HEK293T (cell line): ENCODE data around the gene RIOX2.

ENCODE experiments used
- CTCF ChIA-PET: fragments of 350-600 bp; formaldehyde crosslinking; extraction: SDS; loops from one replicate; lab custom pipeline; 2021; ENCODE audit warnings: antibody characterized with exemption, inconsistent platforms; lab: Yijun Ruan, JAX
- POLR2A ChIA-PET: fragments of 350-600 bp; formaldehyde crosslinking; extraction: SDS; loops from one replicate; lab custom pipeline; 2020; ENCODE audit warnings: antibody characterized with exemption, inconsistent platforms; lab: Yijun Ruan, JAX
- DNase-seq: peaks from one replicate; pipeline ENCODE4 v3.0.0; 2012; ENCODE audit warnings: mixed read lengths; ENCODE audit errors: extremely low spot score
- ARNT ChIP-seq: fragments of 450-650 bp; IDR thresholded peaks from 2 replicates; pipeline ENCODE4 v1.6.1; 2017; ENCODE audit warnings: mild to moderate bottlenecking
- BHLHE40 ChIP-seq: fragments of 450-650 bp; IDR thresholded peaks from 2 replicates; pipeline ENCODE4 v1.6.1; 2016; ENCODE audit warnings: mild to moderate bottlenecking, moderate library complexity, borderline replicate concordance
- CTBP1 ChIP-seq: fragments of 450-650 bp; IDR thresholded peaks from 2 replicates; pipeline ENCODE4 v1.6.1; 2016; ENCODE audit warnings: borderline replicate concordance
- ELF4 ChIP-seq: fragments of 450-650 bp; IDR thresholded peaks from 2 replicates; pipeline ENCODE4 v1.6.1; 2017; ENCODE audit warnings: antibody characterized with exemption
- FOXA1 ChIP-seq: fragments of 450-650 bp; IDR thresholded peaks from 2 replicates; pipeline ENCODE4 v1.6.1; 2016; ENCODE audit warnings: mild to moderate bottlenecking
- FOXK2 ChIP-seq: fragments of 450-650 bp; IDR thresholded peaks from 2 replicates; pipeline ENCODE4 v1.6.1; 2016; ENCODE audit warnings: mild to moderate bottlenecking
- FOXM1 ChIP-seq: fragments of 450-650 bp; IDR thresholded peaks from 2 replicates; pipeline ENCODE4 v1.6.1; 2017; ENCODE audit warnings: mild to moderate bottlenecking, borderline replicate concordance
- HDGF ChIP-seq: fragments of 450-650 bp; IDR thresholded peaks from 2 replicates; pipeline ENCODE4 v1.6.1; 2017; ENCODE audit warnings: antibody characterized with exemption, borderline replicate concordance
- L3MBTL2 ChIP-seq: fragments of 450-650 bp; conservative IDR thresholded peaks from 2 replicates; pipeline ENCODE4 v1.6.1; 2016; ENCODE audit warnings: mild to moderate bottlenecking
- LEF1 ChIP-seq: fragments of 450-650 bp; IDR thresholded peaks from 2 replicates; pipeline ENCODE4 v1.6.1; 2017; ENCODE audit warnings: mild to moderate bottlenecking, borderline replicate concordance
- NFRKB ChIP-seq: fragments of 450-650 bp; IDR thresholded peaks from 2 replicates; pipeline ENCODE4 v1.6.1; 2016; ENCODE audit warnings: mild to moderate bottlenecking, moderate library complexity
- PKNOX1 ChIP-seq: fragments of 450-650 bp; IDR thresholded peaks from 2 replicates; pipeline ENCODE4 v1.6.1; 2016
- SP1 ChIP-seq: fragments of 450-650 bp; IDR thresholded peaks from 2 replicates; pipeline ENCODE4 v1.6.1; 2017
- SUZ12 ChIP-seq: fragments of 450-650 bp; IDR thresholded peaks from 2 replicates; pipeline ENCODE4 v1.6.1; 2016; ENCODE audit warnings: mild to moderate bottlenecking
- TARDBP ChIP-seq: fragments of 450-650 bp; IDR thresholded peaks from 2 replicates; pipeline ENCODE4 v1.6.1; 2016
- ZNF384 ChIP-seq: fragments of 450-650 bp; IDR thresholded peaks from 2 replicates; pipeline ENCODE4 v1.6.1; 2016

The RIOX2 gene

GRCh38 chr3:98010194-98010882 is 38.1 kb upstream of the RIOX2 start:
- ChIA-PET CTCF (interaction anchor here (0.7 kb wide), 1 partner anchor 13 kb away, joined by 3 read pairs; no protein-coding TSS in a partner anchor), POLR2A (no interaction called here)
- TF ChIP-seq FOXM1 (no peak), ELF4 (no peak), CTBP1 (no peak), NFRKB (no peak), FOXA1 (no peak), TARDBP (no peak), L3MBTL2 (no peak), PKNOX1 (no peak), SP1 (no peak), FOXK2 (no peak), BHLHE40 (no peak), ZNF384 (no peak)

GRCh38 chr3:98008855-98009254 is 36.6 kb upstream of the RIOX2 start:
- ChIA-PET CTCF (no interaction called here), POLR2A (no interaction called here)
- no peak for DNase-seq
- TF ChIP-seq SP1 (no peak), LEF1 (no peak), ARNT (no peak), PKNOX1 (no peak), SUZ12 (no peak), ZNF384 (no peak), FOXK2 (no peak), FOXM1 (no peak), L3MBTL2 (no peak), NFRKB (no peak), ELF4 (no peak), BHLHE40 (no peak), CTBP1 (no peak), TARDBP (no peak)

More at GRCh38 chr3:98010194-98010882, 38.1 kb upstream of the RIOX2 start:
- no peak for DNase-seq

DNA sequence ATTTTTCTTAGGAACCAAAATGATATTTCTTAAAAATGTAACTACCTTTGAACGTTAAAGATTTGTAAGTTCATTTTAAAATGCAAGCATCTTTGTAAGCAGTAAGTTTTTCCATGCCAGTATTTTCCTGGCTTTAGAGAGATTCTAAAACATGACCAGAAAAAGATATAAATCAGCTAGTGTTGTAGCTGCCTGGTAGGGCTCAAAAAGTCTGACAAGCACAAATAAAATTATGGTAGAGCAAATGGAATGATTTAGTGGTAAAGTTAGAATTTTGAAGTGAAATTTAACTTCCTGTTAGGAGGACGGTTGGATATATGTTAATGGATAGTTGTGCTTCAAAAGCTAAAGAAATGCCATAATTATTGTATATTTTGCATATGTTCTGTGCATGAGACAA is 33.2 kb upstream of the RIOX2 start:
- no peak for TF ChIP-seq TARDBP
- ChIA-PET POLR2A (no interaction called here), CTCF (no interaction called here)
- no peak for DNase-seq

GRCh38 chr3:98004721-98005120 is 32.5 kb upstream of the RIOX2 start:
- TF ChIP-seq LEF1 (no peak), NFRKB (no peak), FOXK2 (no peak), TARDBP (no peak), HDGF (no peak), CTBP1 (no peak), PKNOX1 (no peak), BHLHE40 (no peak), SUZ12 (no peak), ZNF384 (no peak), ARNT (no peak), SP1 (no peak), ELF4 (no peak), L3MBTL2 (no peak)
- ChIA-PET POLR2A (no interaction called here), CTCF (no interaction called here)
- no peak for DNase-seq

GRCh38 chr3:98003306-98003969 is 31.2 kb upstream of the RIOX2 start:
- ChIA-PET CTCF (interaction anchor here (0.6 kb wide), 1 partner anchor 8 kb away, joined by 3 read pairs; no protein-coding TSS in a partner anchor), POLR2A (no interaction called here)
- TF ChIP-seq ZNF384 = peak; percentile 30; the same call in 1 of the 2 replicates
- no peak for TF ChIP-seq FOXM1
- TF ChIP-seq FOXA1 = no peak
- DNase-seq = no peak

DNA sequence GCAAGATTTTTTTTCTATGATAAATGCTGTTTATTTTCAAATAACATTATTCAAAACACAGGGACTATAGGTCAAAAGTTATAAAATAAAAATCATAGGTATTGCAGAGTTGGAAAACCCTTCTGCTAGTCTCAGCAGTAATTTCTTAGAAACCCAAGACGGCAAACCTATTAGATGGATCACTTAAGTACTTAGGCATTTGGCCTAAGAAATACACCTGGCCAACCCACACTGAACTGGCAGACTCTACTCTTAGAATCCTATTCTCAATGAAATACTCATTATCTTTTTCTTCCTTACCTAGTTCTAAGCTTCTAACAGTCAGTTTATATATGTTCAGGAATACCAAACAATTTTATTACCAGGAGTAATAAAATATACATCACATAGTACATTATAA is 30.5 kb upstream of the RIOX2 start:
- ChIA-PET CTCF (no interaction called here), POLR2A (no interaction called here)
- DNase-seq = no peak
- TF ChIP-seq TARDBP (no peak), HDGF (no peak), FOXK2 (no peak)
